ENCODE data around the gene ZBTB47. TPM values are rescaled to one million over a fixed set of nuclear protein-coding genes. Genes with fewer than 3 reads are reported as not detected.
A peak's percentile ranks its signal among the peaks of the same experiment; 100 is the strongest.

Gene ZBTB47
- total RNA-seq, 1 donor from 2014 or later = 28.1 TPM

- Histone ChIP-seq H3K27me3 (peaks cover 3% of the 10 kb centered on the region), H3K4me1 (no peaks in the 10 kb centered on the region), H3K4me3 (no peak overlapping the region), H3K27ac (no peak overlapping the region), H3K9me3 (no peaks in the 10 kb centered on the region), H3K36me3 (no peaks in the 10 kb centered on the region)
- no peak for TF ChIP-seq CTCF (IDR thresholded peaks at IDR 0.05)
- ATAC-seq (no peak), DNase-seq (peak; percentile 11)
- intact Hi-C loops (cut with DNase I) = no loop called here
These were observed 26.8 kb downstream of the ZBTB47 start for GRCh38 chr3:42680271-42680670.

- peak; percentile 11 for DNase-seq
- no peak for TF ChIP-seq CTCF (IDR thresholded peaks at IDR 0.05)
These were observed 27.3 kb downstream of the ZBTB47 start for GRCh38 chr3:42680806-42681205.

GRCh38 chr3:42681361-42682038 lies 28.0 kb downstream of the ZBTB47 start:
- peaks cover 8% of the 10 kb centered on the region for H3K27me3 ChIP-seq
- ATAC-seq = no peak
- no peaks in the 10 kb centered on the region for H3K36me3 ChIP-seq
- no peaks in the 10 kb centered on the region for H3K9me3 ChIP-seq
- H3K4me1 ChIP-seq = no peaks in the 10 kb centered on the region
- DNase-seq = peak; percentile 37
- no peak overlapping the region for H3K27ac ChIP-seq
- no peak overlapping the region for H3K4me3 ChIP-seq
- no peak for TF ChIP-seq CTCF (IDR thresholded peaks at IDR 0.05)
- intact Hi-C loops (cut with DNase I) = no loop called here

More at GRCh38 chr3:42680806-42681205, 27.3 kb downstream of the ZBTB47 start:
- Histone ChIP-seq H3K36me3 (no peaks in the 10 kb centered on the region), H3K9me3 (no peaks in the 10 kb centered on the region), H3K27ac (no peak overlapping the region), H3K27me3 (peaks cover 8% of the 10 kb centered on the region), H3K4me3 (no peak overlapping the region), H3K4me1 (no peaks in the 10 kb centered on the region)
- no peak for ATAC-seq
- intact Hi-C loops (cut with DNase I) = no loop called here

GRCh38 chr3:42682301-42683070 lies 29.0 kb downstream of the ZBTB47 start:
- peak; percentile 26 for DNase-seq
- Histone ChIP-seq H3K27ac (no peak overlapping the region), H3K4me1 (no peaks in the 10 kb centered on the region), H3K4me3 (no peak overlapping the region), H3K27me3 (peaks cover 8% of the 10 kb centered on the region), H3K9me3 (no peaks in the 10 kb centered on the region), H3K36me3 (no peaks in the 10 kb centered on the region)
- no peak for TF ChIP-seq CTCF (IDR thresholded peaks at IDR 0.05)
- no peak for ATAC-seq
- intact Hi-C loops (cut with DNase I) = no loop called here

- no peaks in the 10 kb centered on the region for H3K9me3 ChIP-seq
- H3K36me3 ChIP-seq = no peaks in the 10 kb centered on the region
- no peaks in the 10 kb centered on the region for H3K4me1 ChIP-seq
- no peak for TF ChIP-seq CTCF (IDR thresholded peaks at IDR 0.05)
- DNase-seq = peak; percentile 64
- H3K27ac ChIP-seq = no peak overlapping the region
- H3K4me3 ChIP-seq = no peak overlapping the region
- H3K27me3 ChIP-seq = peaks cover 8% of the 10 kb centered on the region
- intact Hi-C loops (cut with DNase I) = no loop called here
- ATAC-seq = peak; percentile 69
These were observed 30.5 kb downstream of the ZBTB47 start for GRCh38 chr3:42683875-42684598.
